HEK293 (cell line): ENCODE measurements around the gene ATP6V1B1.

Experiments
- CTCF ChIA-PET: fragments of 350-600 bp; formaldehyde crosslinking; extraction: SDS; loops from one replicate; lab custom pipeline; 2021; ENCODE audit warnings: antibody characterized with exemption; lab: Yijun Ruan, JAX
- POLR2A ChIA-PET: fragments of 300-600 bp; formaldehyde crosslinking; extraction: SDS; loops from one replicate; lab custom pipeline; 2020; ENCODE audit warnings: antibody characterized with exemption, inconsistent platforms; lab: Yijun Ruan, JAX
- H3K27ac ChIP-seq: fragments of 200-500 bp; sonication (Bioruptor generic); 2 replicates; pipeline ENCODE4 v1.5.1; 2014; ENCODE audit warnings: low read depth, low read length, control low read depth, inconsistent platforms; ENCODE audit errors: extremely low read depth
- H3K36me3 ChIP-seq, 2 experiments: fragments of 200-500 bp in 1 of 2; sonication (Bioruptor generic) in 1 of 2; 1 replicate in 1 of 2; 2 replicates in 1 of 2; pipeline ENCODE4 v1.5.1; 2014 to 2017; ENCODE audit warnings: inconsistent platforms in 2 of 2, low read length in 2 of 2; ENCODE audit not compliant: control insufficient read depth in 2 of 2, insufficient read depth in 1 of 2
- H3K4me1 ChIP-seq: fragments of 200-500 bp; sonication (Bioruptor generic); 2 replicates; pipeline ENCODE4 v1.5.1; 2014; ENCODE audit warnings: mild to moderate bottlenecking, low read length, inconsistent platforms; ENCODE audit not compliant: control insufficient read depth, insufficient read depth
- H3K4me3 ChIP-seq: 2 replicates; pipeline ENCODE4 v1.5.1; 2011; ENCODE audit warnings: low read depth, mild to moderate bottlenecking, control low read depth, low read length, moderate library complexity
- H3K9me3 ChIP-seq: fragments of 200-500 bp; sonication (Bioruptor generic); 2 replicates; pipeline ENCODE4 v1.5.1; 2014; ENCODE audit warnings: low read depth, low read length, inconsistent platforms; ENCODE audit not compliant: control insufficient read depth, insufficient read depth
- KLF9 ChIP-seq: fragments of 450-650 bp; formaldehyde crosslinking; IDR thresholded peaks from 2 replicates; pipeline ENCODE4 v1.5.1; 2016; ENCODE audit warnings: missing biosample characterization, missing genetic modification characterization, low read depth
- ZBTB20 ChIP-seq: fragments of 450-650 bp; formaldehyde crosslinking; IDR thresholded peaks from 2 replicates; pipeline ENCODE4 v1.5.1; 2016; ENCODE audit warnings: missing biosample characterization, missing genetic modification characterization
- ZBTB21 ChIP-seq: fragments of 450-650 bp; formaldehyde crosslinking; IDR thresholded peaks from 2 replicates; pipeline ENCODE4 v1.5.1; 2017; ENCODE audit warnings: missing biosample characterization, missing genetic modification characterization
- ZNF112 ChIP-seq: fragments of 450-650 bp; formaldehyde crosslinking; IDR thresholded peaks from 2 replicates; pipeline ENCODE4 v1.5.0; 2017; ENCODE audit warnings: missing biosample characterization, missing genetic modification characterization
- ZNF114 ChIP-seq: fragments of 450-650 bp; formaldehyde crosslinking; IDR thresholded peaks from 2 replicates; pipeline ENCODE4 v1.5.0; 2017; ENCODE audit warnings: missing biosample characterization, missing genetic modification characterization
- ZNF19 ChIP-seq: fragments of 450-650 bp; formaldehyde crosslinking; IDR thresholded peaks from 2 replicates; pipeline ENCODE4; 2016; ENCODE audit warnings: missing biosample characterization, missing genetic modification characterization, low read depth
- ZNF211 ChIP-seq: fragments of 450-650 bp; formaldehyde crosslinking; IDR thresholded peaks from 2 replicates; pipeline ENCODE4 v1.5.1; 2016; ENCODE audit warnings: low read depth, missing biosample characterization, missing genetic modification characterization
- ZNF221 ChIP-seq: fragments of 450-650 bp; formaldehyde crosslinking; IDR thresholded peaks from 2 replicates; pipeline ENCODE4 v1.5.1; 2017; ENCODE audit warnings: missing biosample characterization, missing genetic modification characterization, borderline replicate concordance
- ZNF248 ChIP-seq: fragments of 450-650 bp; formaldehyde crosslinking; IDR thresholded peaks from 2 replicates; pipeline ENCODE4 v1.5.1; 2017; ENCODE audit warnings: missing biosample characterization, missing genetic modification characterization
- ZNF433 ChIP-seq: fragments of 450-650 bp; formaldehyde crosslinking; IDR thresholded peaks from 2 replicates; pipeline ENCODE4 v1.5.1; 2016; ENCODE audit warnings: missing biosample characterization, missing genetic modification characterization, low read depth
- ZNF548 ChIP-seq: fragments of 450-650 bp; formaldehyde crosslinking; IDR thresholded peaks from 2 replicates; pipeline ENCODE4 v1.5.1; 2016; ENCODE audit warnings: missing biosample characterization, missing genetic modification characterization
- ZNF600 ChIP-seq: fragments of 450-650 bp; formaldehyde crosslinking; IDR thresholded peaks from 2 replicates; pipeline ENCODE4 v1.5.1; 2016; ENCODE audit warnings: missing biosample characterization, missing genetic modification characterization
- ZNF660 ChIP-seq: fragments of 450-650 bp; IDR thresholded peaks from 2 replicates; pipeline ENCODE4 v1.5.1; 2018; ENCODE audit warnings: missing biosample characterization, mild to moderate bottlenecking, missing genetic modification characterization
- ZNF777 ChIP-seq: fragments of 450-650 bp; formaldehyde crosslinking; IDR thresholded peaks from 2 replicates; pipeline ENCODE4 v1.5.1; 2017; ENCODE audit warnings: missing biosample characterization, missing genetic modification characterization, borderline replicate concordance
- ZSCAN30 ChIP-seq: fragments of 450-650 bp; IDR thresholded peaks from 2 replicates; pipeline ENCODE4 v1.5.1; 2018; ENCODE audit warnings: missing biosample characterization, mild to moderate bottlenecking, missing genetic modification characterization, moderate library complexity
- TF ChIP-seq, protein P1 (sequence below): fragments of 450-650 bp; formaldehyde crosslinking; IDR thresholded peaks from 2 replicates; pipeline ENCODE4; 2016; ENCODE audit warnings: missing biosample characterization, missing genetic modification characterization
- TF ChIP-seq, protein P2 (sequence below): fragments of 450-650 bp; formaldehyde crosslinking; conservative IDR thresholded peaks from 2 replicates; pipeline ENCODE4 v1.5.1; 2016; ENCODE audit warnings: low read depth, missing biosample characterization, missing genetic modification characterization
- TF ChIP-seq, protein P3 (sequence below): fragments of 450-650 bp; formaldehyde crosslinking; IDR thresholded peaks from 2 replicates; pipeline ENCODE4 v1.5.1; 2016; ENCODE audit warnings: missing biosample characterization, missing genetic modification characterization
- TF ChIP-seq, protein P4 (sequence below): fragments of 450-650 bp; formaldehyde crosslinking; IDR thresholded peaks from 2 replicates; pipeline ENCODE4 v1.5.1; 2016; ENCODE audit warnings: missing biosample characterization, missing genetic modification characterization
- TF ChIP-seq, protein P5 (sequence below): fragments of 450-650 bp; formaldehyde crosslinking; IDR thresholded peaks from 2 replicates; pipeline ENCODE4 v1.5.1; 2017; ENCODE audit warnings: missing biosample characterization, missing genetic modification characterization
- TF ChIP-seq, protein P6 (sequence below): fragments of 450-650 bp; IDR thresholded peaks from 2 replicates; pipeline ENCODE4 v1.5.1; 2018; ENCODE audit warnings: missing biosample characterization, missing genetic modification characterization
- TF ChIP-seq, protein P7 (sequence below): fragments of 450-650 bp; formaldehyde crosslinking; IDR thresholded peaks from 2 replicates; pipeline ENCODE4 v1.5.1; 2016; ENCODE audit warnings: missing biosample characterization, missing genetic modification characterization

Gene ATP6V1B1

DNA sequence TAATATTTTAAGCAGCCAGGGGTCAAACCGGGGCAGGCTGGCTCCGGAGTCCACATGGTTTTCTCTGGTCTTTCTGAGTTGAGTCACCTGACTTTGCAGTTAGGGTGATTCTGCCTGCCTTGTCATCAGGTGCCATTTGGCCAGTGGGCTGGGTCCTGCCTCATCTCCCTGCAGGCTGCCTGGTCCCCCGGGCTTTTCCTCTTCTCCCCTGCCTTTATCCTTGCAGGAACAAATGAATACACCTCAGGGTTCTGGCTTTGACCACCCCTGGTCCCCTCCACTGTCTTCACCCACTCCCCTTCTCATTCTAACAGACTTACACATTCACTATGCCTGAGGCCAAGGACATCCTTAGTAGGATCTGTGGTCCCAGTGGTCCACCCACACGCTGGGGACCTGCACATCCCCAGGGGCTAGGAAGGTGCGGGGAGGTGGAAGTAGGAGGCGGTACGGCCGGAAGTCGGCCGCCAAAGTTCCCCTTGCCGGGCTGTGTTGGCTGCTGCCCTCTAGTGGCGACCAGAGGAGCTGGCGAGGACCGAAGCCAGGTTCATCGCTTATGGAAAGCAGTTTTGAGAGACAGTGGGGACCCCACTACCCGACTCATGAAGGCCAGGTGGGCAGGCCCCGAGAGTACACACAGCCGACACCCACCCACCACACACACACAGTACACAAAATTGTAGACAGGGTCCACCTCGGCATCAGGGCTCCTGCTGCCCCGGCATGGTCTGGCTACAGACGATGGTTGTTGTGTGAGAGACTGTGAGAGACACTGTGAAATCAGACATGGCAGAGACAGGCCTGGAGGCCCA, 65.3 kb downstream of the ATP6V1B1 start (continued):
- TF ChIP-seq ZNF660 (tag by site-specific recombination) (0 out of 2 replicates have a peak, but pooled peaks have one; percentile 37), ZNF433 (tag by site-specific recombination) (no peak), ZSCAN30 (tag by site-specific recombination) (no peak), ZNF211 (tag by site-specific recombination) (no peak), ZNF600 (tag by site-specific recombination) (no peak), ZNF112 (tag by site-specific recombination) (no peak), ZNF548 (tag by site-specific recombination) (no peak)
- TF ChIP-seq, protein P1, sequence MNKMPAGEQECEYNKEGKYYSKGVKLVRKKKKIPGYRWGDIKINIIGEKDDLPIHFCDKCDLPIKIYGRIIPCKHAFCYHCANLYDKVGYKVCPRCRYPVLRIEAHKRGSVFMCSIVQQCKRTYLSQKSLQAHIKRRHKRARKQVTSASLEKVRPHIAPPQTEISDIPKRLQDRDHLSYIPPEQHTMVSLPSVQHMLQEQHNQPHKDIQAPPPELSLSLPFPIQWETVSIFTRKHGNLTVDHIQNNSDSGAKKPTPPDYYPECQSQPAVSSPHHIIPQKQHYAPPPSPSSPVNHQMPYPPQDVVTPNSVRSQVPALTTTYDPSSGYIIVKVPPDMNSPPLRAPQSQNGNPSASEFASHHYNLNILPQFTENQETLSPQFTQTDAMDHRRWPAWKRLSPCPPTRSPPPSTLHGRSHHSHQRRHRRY: no peak
- TF ChIP-seq, protein P2, sequence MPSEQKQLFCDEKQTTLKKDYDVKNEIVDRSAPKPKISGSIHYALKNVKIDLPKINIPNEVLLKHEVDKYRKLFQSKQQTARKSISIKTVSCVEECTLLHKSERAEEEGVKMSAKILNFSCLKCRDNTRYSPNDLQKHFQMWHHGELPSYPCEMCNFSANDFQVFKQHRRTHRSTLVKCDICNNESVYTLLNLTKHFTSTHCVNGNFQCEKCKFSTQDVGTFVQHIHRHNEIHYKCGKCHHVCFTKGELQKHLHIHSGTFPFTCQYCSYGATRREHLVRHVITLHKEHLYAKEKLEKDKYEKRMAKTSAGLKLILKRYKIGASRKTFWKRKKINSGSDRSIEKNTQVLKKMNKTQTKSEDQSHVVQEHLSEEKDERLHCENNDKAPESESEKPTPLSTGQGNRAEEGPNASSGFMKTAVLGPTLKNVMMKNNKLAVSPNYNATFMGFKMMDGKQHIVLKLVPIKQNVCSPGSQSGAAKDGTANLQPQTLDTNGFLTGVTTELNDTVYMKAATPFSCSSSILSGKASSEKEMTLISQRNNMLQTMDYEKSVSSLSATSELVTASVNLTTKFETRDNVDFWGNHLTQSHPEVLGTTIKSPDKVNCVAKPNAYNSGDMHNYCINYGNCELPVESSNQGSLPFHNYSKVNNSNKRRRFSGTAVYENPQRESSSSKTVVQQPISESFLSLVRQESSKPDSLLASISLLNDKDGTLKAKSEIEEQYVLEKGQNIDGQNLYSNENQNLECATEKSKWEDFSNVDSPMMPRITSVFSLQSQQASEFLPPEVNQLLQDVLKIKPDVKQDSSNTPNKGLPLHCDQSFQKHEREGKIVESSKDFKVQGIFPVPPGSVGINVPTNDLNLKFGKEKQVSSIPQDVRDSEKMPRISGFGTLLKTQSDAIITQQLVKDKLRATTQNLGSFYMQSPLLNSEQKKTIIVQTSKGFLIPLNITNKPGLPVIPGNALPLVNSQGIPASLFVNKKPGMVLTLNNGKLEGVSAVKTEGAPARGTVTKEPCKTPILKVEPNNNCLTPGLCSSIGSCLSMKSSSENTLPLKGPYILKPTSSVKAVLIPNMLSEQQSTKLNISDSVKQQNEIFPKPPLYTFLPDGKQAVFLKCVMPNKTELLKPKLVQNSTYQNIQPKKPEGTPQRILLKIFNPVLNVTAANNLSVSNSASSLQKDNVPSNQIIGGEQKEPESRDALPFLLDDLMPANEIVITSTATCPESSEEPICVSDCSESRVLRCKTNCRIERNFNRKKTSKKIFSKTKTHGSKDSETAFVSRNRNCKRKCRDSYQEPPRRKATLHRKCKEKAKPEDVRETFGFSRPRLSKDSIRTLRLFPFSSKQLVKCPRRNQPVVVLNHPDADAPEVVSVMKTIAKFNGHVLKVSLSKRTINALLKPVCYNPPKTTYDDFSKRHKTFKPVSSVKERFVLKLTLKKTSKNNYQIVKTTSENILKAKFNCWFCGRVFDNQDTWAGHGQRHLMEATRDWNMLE (tag by site-specific recombination): peak; percentile 95
- TF ChIP-seq, protein P3, sequence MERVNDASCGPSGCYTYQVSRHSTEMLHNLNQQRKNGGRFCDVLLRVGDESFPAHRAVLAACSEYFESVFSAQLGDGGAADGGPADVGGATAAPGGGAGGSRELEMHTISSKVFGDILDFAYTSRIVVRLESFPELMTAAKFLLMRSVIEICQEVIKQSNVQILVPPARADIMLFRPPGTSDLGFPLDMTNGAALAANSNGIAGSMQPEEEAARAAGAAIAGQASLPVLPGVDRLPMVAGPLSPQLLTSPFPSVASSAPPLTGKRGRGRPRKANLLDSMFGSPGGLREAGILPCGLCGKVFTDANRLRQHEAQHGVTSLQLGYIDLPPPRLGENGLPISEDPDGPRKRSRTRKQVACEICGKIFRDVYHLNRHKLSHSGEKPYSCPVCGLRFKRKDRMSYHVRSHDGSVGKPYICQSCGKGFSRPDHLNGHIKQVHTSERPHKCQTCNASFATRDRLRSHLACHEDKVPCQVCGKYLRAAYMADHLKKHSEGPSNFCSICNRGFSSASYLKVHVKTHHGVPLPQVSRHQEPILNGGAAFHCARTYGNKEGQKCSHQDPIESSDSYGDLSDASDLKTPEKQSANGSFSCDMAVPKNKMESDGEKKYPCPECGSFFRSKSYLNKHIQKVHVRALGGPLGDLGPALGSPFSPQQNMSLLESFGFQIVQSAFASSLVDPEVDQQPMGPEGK: 0 out of 2 replicates have a peak, but pooled peaks have one; percentile 19

DNA sequence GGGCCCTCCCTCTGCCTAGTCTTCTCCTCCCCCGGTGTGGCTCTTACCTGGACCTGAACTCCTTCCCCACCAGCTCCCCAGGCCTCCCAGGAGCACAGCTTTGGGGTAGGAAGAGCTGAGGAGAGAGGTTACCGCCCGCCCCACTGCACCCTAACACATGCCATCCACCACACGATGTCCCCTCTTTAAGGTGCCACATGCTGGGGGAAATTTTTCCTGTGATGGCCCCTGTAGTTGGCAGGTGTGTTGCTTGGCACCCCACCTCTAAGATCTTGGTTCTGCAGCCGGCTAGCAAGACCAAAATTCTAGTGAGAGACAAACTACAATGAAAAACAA, 65.9 kb downstream of the ATP6V1B1 start:
- POLR2A ChIA-PET: interaction anchor here (0.9 to 2.2 kb wide), 3 partner anchors 66 to 128 kb away, joined by 3 to 8 read pairs (median 3); partner anchors contain the start of genes MCEE and NAGK
- Histone ChIP-seq H3K27ac (no peak overlapping the region), H3K4me3 (no peak overlapping the region), H3K4me1 (no peaks in the 10 kb centered on the region), H3K9me3 (no peaks in the 10 kb centered on the region), H3K36me3 (no peaks in the 10 kb centered on the region)
- CTCF ChIA-PET: interaction anchor here (0.5 to 2.5 kb wide), 36 partner anchors 9 to 1798 kb away, joined by 3 to 14 read pairs (median 4); partner anchors contain the start of genes ANKRD53 and MPHOSPH10
- TF ChIP-seq, protein P4, sequence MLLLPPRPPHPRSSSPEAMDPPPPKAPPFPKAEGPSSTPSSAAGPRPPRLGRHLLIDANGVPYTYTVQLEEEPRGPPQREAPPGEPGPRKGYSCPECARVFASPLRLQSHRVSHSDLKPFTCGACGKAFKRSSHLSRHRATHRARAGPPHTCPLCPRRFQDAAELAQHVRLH: no peak
- TF ChIP-seq ZBTB21 (tag by site-specific recombination) (no peak), KLF9 (tag by site-specific recombination) (no peak), ZBTB20 (tag by site-specific recombination) (no peak), ZNF114 (tag by site-specific recombination) (no peak), ZNF777 (tag by site-specific recombination) (no peak), ZNF19 (no peak), ZNF248 (tag by site-specific recombination) (no peak), ZNF221 (tag by site-specific recombination) (no peak)
- TF ChIP-seq, protein P5, sequence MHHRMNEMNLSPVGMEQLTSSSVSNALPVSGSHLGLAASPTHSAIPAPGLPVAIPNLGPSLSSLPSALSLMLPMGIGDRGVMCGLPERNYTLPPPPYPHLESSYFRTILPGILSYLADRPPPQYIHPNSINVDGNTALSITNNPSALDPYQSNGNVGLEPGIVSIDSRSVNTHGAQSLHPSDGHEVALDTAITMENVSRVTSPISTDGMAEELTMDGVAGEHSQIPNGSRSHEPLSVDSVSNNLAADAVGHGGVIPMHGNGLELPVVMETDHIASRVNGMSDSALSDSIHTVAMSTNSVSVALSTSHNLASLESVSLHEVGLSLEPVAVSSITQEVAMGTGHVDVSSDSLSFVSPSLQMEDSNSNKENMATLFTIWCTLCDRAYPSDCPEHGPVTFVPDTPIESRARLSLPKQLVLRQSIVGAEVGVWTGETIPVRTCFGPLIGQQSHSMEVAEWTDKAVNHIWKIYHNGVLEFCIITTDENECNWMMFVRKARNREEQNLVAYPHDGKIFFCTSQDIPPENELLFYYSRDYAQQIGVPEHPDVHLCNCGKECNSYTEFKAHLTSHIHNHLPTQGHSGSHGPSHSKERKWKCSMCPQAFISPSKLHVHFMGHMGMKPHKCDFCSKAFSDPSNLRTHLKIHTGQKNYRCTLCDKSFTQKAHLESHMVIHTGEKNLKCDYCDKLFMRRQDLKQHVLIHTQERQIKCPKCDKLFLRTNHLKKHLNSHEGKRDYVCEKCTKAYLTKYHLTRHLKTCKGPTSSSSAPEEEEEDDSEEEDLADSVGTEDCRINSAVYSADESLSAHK (tag by site-specific recombination): no peak
- TF ChIP-seq, protein P6, sequence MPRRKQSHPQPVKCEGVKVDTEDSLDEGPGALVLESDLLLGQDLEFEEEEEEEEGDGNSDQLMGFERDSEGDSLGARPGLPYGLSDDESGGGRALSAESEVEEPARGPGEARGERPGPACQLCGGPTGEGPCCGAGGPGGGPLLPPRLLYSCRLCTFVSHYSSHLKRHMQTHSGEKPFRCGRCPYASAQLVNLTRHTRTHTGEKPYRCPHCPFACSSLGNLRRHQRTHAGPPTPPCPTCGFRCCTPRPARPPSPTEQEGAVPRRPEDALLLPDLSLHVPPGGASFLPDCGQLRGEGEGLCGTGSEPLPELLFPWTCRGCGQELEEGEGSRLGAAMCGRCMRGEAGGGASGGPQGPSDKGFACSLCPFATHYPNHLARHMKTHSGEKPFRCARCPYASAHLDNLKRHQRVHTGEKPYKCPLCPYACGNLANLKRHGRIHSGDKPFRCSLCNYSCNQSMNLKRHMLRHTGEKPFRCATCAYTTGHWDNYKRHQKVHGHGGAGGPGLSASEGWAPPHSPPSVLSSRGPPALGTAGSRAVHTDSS (tag by site-specific recombination): no peak
- TF ChIP-seq, protein P7, sequence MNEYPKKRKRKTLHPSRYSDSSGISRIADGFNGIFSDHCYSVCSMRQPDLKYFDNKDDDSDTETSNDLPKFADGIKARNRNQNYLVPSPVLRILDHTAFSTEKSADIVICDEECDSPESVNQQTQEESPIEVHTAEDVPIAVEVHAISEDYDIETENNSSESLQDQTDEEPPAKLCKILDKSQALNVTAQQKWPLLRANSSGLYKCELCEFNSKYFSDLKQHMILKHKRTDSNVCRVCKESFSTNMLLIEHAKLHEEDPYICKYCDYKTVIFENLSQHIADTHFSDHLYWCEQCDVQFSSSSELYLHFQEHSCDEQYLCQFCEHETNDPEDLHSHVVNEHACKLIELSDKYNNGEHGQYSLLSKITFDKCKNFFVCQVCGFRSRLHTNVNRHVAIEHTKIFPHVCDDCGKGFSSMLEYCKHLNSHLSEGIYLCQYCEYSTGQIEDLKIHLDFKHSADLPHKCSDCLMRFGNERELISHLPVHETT: no peak
